PFSK-1 (cell line): Measurements from ENCODE around the gene NPEPPS.

ENCODE experiments used
- FOXP2 ChIP-seq: optimal IDR thresholded peaks from 2 replicates; pipeline ENCODE3; 2011; ENCODE audit warnings: borderline replicate concordance, control low read depth, inconsistent platforms; ENCODE audit not compliant: insufficient read depth; ENCODE audit errors: extremely low read length, extremely low read depth
- POLR2AphosphoS5 ChIP-seq: IDR thresholded peaks from 2 replicates; pipeline ENCODE4 v1.6.1; 2012; ENCODE audit warnings: low read depth, mild to moderate bottlenecking, control low read depth, low read length, moderate library complexity
- SIN3A ChIP-seq: IDR thresholded peaks from 2 replicates; pipeline ENCODE4 v1.6.1; 2012; ENCODE audit warnings: mild to moderate bottlenecking, low read length, moderate library complexity, borderline replicate concordance; ENCODE audit not compliant: insufficient read depth
- TAF1 ChIP-seq: IDR thresholded peaks from 2 replicates; pipeline ENCODE4 v1.6.1; 2012; ENCODE audit warnings: low read length, control low read depth, borderline replicate concordance; ENCODE audit not compliant: insufficient read depth
- TF ChIP-seq, protein P1 (sequence below), 2 experiments: IDR thresholded peaks; 2 replicates each; pipeline versions ENCODE4 v1.6.1 to v1.8.0; 2011 to 2012; ENCODE audit warnings: low read depth in 2 of 2, low read length in 2 of 2, control low read depth in 1 of 2, inconsistent platforms in 1 of 2, mild to moderate bottlenecking in 1 of 2, moderate library complexity in 1 of 2; ENCODE audit not compliant: insufficient read depth in 1 of 2

Gene NPEPPS

DNA sequence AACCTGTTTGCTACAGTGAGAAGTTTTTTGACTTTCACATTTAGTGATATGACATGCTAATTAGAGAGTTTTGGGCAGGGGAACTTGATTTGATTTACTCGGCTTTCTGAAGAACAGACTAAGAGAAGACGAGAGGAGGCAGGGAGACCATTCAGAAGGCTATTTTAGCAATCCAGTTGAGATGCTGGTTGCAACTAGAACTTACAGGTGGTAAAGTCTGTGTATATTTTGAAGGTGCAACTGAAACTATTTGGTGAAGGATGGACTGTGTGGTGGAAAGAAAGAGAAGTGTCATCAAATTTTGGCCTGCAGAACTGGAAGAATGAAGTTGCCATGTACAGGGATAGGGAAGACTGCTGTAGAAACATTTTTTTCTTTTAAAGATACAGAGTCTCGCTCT, 76.6 kb downstream of the NPEPPS start:
- TF ChIP-seq TAF1 (no peak), POLR2AphosphoS5 (no peak), FOXP2 (no peak)

DNA sequence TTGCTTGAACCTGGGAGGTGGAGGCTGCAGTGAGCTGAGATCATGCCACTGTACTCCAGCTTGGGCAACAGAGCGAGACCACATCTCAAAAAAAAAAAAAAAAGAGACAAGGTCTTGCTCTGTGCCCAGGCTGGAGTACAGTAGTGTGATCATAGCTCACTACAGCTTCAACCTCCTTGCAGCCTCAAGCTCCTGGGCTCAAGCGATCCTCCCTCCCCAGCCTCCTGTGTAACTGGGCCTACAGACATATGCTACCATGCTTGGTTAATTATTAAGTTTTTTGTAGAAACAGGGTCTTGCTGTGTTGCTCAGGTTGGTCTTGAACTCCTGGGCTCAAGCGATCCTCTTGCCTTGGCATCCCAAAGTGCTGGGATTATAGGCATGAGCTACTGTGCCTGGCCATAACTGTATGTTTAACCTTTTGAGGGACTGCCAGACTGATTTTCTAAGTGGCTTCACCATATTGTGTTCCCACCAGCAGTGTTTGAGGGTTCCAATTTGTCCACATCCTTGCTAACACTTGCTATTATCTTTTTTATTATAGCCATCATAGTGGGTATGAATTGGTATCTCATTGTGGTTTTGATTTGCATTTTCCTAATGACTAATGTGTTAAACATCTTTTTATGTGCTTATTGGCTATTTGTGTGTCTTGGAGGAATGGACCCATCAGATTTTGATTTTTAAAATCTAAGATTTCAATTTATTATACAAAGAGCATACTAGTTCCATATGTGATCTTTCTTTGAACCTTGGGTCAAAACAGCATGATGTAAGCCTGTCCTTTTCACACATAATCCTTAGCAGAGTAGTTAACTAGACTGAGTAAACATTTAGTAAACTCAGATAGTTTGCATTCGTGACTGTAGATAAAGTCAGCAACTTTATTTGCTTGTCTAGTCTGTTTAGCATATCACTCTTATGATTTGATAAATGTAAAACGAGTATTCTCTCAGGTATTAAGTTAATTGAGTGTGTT, 80.8 kb downstream of the NPEPPS start:
- no peak for TF ChIP-seq TAF1
- no peak for TF ChIP-seq FOXP2
- no peak for TF ChIP-seq POLR2AphosphoS5
- TF ChIP-seq, protein P1, sequence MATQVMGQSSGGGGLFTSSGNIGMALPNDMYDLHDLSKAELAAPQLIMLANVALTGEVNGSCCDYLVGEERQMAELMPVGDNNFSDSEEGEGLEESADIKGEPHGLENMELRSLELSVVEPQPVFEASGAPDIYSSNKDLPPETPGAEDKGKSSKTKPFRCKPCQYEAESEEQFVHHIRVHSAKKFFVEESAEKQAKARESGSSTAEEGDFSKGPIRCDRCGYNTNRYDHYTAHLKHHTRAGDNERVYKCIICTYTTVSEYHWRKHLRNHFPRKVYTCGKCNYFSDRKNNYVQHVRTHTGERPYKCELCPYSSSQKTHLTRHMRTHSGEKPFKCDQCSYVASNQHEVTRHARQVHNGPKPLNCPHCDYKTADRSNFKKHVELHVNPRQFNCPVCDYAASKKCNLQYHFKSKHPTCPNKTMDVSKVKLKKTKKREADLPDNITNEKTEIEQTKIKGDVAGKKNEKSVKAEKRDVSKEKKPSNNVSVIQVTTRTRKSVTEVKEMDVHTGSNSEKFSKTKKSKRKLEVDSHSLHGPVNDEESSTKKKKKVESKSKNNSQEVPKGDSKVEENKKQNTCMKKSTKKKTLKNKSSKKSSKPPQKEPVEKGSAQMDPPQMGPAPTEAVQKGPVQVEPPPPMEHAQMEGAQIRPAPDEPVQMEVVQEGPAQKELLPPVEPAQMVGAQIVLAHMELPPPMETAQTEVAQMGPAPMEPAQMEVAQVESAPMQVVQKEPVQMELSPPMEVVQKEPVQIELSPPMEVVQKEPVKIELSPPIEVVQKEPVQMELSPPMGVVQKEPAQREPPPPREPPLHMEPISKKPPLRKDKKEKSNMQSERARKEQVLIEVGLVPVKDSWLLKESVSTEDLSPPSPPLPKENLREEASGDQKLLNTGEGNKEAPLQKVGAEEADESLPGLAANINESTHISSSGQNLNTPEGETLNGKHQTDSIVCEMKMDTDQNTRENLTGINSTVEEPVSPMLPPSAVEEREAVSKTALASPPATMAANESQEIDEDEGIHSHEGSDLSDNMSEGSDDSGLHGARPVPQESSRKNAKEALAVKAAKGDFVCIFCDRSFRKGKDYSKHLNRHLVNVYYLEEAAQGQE (IDR thresholded peaks at IDR 0.05; ENCODE audit: insufficient read depth in 1 of 2, low read depth in 2 of 2, low read length in 2 of 2), result no peak
- no peak for TF ChIP-seq SIN3A

DNA sequence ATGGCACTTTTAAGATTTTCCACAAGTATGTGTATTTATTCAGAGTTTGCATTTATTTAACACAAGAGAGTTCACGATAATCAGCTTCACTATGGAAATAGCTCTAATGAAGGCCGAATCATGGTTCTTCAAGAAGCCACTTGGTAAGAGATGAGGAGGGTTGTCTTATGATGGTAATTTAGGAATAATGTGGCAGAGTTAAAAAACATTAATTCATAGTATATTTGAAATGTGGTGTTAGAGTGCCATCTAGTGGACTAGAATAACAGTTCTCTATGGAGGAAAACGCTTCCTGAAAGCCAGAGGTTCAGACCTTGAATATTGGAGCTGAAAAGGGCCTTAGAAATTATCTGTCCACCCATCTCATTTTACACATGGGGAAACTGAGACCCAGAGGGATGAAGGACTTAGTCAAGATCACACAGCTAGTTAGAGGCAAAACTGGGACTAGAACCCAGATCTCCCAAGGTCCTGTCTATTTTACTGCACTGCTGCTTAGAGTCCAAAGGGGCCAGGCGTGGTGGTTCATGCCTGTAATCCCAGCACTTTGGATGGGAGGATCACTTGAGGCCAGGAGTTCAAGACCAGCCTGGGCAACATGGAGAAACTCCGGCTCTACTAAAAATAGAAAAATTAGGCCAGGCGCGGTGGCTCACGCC, 85.0 kb downstream of the NPEPPS start:
- TF ChIP-seq TAF1 (no peak), SIN3A (no peak), POLR2AphosphoS5 (no peak), FOXP2 (no peak)
- TF ChIP-seq, protein P1 (IDR thresholded peaks at IDR 0.05; ENCODE audit: insufficient read depth in 1 of 2, low read depth in 2 of 2, low read length in 2 of 2), result no peak

DNA sequence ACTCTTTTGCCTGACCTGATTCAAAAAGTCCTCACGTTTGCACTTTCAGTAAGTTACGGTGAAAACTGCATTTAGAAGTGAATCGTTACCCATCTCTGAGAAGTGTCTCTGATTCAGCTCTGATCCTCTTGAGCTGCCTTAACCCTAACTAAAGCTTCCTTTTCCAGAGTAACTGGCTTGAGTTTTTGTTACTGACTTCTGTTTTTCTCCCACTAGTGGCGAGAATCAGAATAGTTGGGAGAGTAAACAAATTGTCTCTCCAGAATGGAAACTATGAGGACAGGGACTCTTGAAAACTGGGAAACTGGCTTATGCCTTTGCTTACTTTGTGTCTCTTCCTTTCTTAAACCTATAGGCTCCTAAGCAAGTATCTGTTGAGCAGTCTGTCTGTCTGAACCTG, 87.5 kb downstream of the NPEPPS start:
- TF ChIP-seq, protein P1 (IDR thresholded peaks at IDR 0.05; ENCODE audit: insufficient read depth in 1 of 2, low read depth in 2 of 2, low read length in 2 of 2), result no peak
- TF ChIP-seq TAF1 (no peak), SIN3A (no peak), FOXP2 (no peak), POLR2AphosphoS5 (no peak)

DNA sequence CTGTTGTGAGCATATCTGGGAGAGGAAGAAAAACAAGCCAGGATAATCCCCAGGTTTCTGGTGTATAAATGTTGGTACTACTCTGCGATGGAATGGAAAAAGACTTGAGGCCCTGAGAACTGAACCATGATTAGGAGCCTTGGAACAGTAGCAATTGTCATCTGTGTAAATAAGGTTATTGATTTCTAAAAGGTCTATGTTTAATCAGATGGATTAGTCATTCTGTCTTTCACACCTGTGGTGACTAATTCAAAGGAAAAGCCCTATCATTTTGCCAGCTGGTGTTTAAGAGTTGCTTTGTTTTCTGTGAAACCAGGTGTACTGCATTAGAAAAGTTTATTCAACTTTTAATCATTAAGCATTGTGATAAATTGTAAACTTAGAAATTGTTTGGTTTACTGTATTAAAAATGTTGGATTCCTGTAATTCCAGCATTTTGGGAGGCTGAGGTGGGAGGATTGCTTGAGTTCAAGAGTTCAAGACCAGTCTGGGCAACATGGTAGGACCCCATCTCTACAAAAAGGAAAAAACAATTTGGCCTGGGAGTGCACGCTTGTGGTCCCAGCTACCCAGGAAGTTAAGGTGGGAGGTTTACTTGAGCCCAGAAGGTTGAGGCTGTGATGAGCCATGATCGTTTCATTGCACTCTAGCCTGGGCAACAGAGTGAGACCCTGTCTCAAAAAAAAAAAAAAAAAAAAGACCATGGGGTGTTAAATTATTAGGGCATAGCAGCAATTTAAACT, 89.8 kb downstream of the NPEPPS start:
- TF ChIP-seq, protein P1 (IDR thresholded peaks at IDR 0.05; ENCODE audit: insufficient read depth in 1 of 2, low read depth in 2 of 2, low read length in 2 of 2), result no peak
- no peak for TF ChIP-seq FOXP2
